Retinal pigment epithelial cell (primary cell): ENCODE data around the gene TSPEAR.

Experiments used
- DNase-seq: peaks from one replicate; pipeline ENCODE4 v3.0.0-alpha.2; 2010; ENCODE audit warnings: low read depth
- H3K4me3 ChIP-seq: 2 replicates; pipeline ENCODE4 v1.5.1; 2011; ENCODE audit warnings: mild to moderate bottlenecking, low read length, control low read depth, moderate library complexity
- CTCF ChIP-seq: conservative IDR thresholded peaks from 2 replicates; pipeline ENCODE4 v1.5.1; 2011; ENCODE audit warnings: low read depth, low read length, control low read depth, inconsistent platforms

TSPEAR gene

GRCh38 chr21:44626673-44627143 lies 84.7 kb downstream of the TSPEAR start, which contains the start of gene KRTAP10-9:
TSS of gene KRTAP10-9 (plus strand) at chr21:44627093. CDS start at chr21:44627172, 79 bp downstream.
- DNase-seq = no peak
- no peak within 1 kb of the TSS for H3K4me3 ChIP-seq
- TF ChIP-seq CTCF = no peak

DNA sequence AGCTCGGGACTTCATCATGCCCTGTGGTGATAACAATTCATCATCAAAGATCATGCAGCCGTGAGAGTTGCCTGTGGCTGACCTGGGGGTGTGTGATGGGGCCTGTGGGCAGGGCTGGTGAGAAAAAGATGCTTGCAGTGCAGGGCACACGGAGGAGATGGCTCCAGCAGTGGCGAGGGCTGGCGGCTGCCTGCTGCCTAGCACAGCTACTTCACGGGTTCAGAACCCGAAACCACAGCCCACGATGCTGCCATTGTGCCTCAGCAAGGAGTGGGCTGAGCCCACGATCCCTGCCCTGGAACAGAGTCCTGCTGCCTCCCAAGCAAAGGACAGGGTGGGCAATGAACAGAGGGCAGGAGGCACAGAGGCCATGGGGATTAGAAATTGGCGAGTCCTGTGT lies 85.1 kb downstream of the TSPEAR start:
- DNase-seq = no peak
- no peak overlapping the region for H3K4me3 ChIP-seq
- no peak for TF ChIP-seq CTCF

DNA sequence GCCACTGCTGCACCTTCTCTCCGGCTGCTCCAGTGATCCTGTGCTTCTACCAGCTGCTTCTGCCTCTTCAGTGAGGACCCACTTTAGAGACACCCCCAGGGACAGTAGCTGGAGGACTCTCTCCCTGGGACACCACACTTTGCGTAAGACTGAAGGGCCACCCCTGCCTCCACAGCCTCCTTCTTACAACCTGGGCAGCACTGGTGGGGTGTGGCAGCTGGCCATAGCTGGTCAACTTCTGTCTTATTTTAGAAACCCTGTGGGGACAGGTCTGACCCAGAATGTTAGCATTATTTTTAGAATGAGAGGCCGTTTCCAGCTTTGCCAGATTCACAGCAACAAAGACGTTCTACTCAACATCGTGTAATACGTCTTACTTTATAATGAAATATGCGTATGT lies 85.6 kb downstream of the TSPEAR start:
- no peak overlapping the region for H3K4me3 ChIP-seq
- DNase-seq = no peak
- TF ChIP-seq CTCF = no peak

- no peak for TF ChIP-seq CTCF
- no peak for DNase-seq
- no peak overlapping the region for H3K4me3 ChIP-seq
These were observed 87.8 kb downstream of the TSPEAR start for GRCh38 chr21:44623575-44623974.

GRCh38 chr21:44619886-44620285 lies 91.5 kb downstream of the TSPEAR start:
- DNase-seq = no peak
- no peak overlapping the region for H3K4me3 ChIP-seq
- no peak for TF ChIP-seq CTCF

- H3K4me3 ChIP-seq = no peak overlapping the region
- no peak for DNase-seq
- TF ChIP-seq CTCF = no peak
These were observed 92.5 kb downstream of the TSPEAR start for GRCh38 chr21:44618909-44619308.

GRCh38 chr21:44618504-44618903 lies 92.9 kb downstream of the TSPEAR start:
- TF ChIP-seq CTCF = no peak
- no peak for DNase-seq
- H3K4me3 ChIP-seq = no peak overlapping the region
